ENCODE results near the gene PPP3R1. TPM values are rescaled to one million over a fixed set of nuclear protein-coding genes. Genes with fewer than 3 reads are reported as not detected.

PPP3R1 gene
- total and polyA plus RNA-seq, 2 of the 8 experiments (the other 6 are each of a cell fraction or from before 2014, with no cell fraction given), result 9.3 to 85.1 TPM

GRCh38 chr2:68189991-68190784 lies 62.1 kb downstream of the PPP3R1 start:
- H3K9me3 ChIP-seq (ENCODE audit: insufficient read depth in 2 of 2, low read depth in 1 of 2, low read length in 1 of 2), result no peaks in the 10 kb centered on the region
- ChIA-PET CTCF (ENCODE audit: partially characterized antibody) (interaction anchor here (0.6 to 1.9 kb wide), 4 partner anchors 15 to 101 kb away, joined by 3 to 8 read pairs (median 4); no protein-coding TSS in a partner anchor), POLR2A (ENCODE audit: partially characterized antibody) (interaction anchor here (1.3 to 2.4 kb wide), 2 partner anchors 10 to 33 kb away, joined by 6 to 8 read pairs; partner anchors contain the start of gene PNO1)
- no peak overlapping the region for H3K56ac ChIP-seq (replicated peaks; ENCODE audit: insufficient read length, low read depth, low read length)
- DNase-seq (ENCODE audit: low read depth in 1 of 2, low spot score in 2 of 2), result no peak
- no peak overlapping the region for H2AK5ac ChIP-seq (ENCODE audit: low read depth, low read length)
- H3K23me2 ChIP-seq (ENCODE audit: low read depth, low read length), result no peaks in the 10 kb centered on the region
- no peak overlapping the region for H3K4me2 ChIP-seq (ENCODE audit: insufficient read depth in 1 of 2, low read depth in 2 of 2, low read length in 2 of 2)
- H2AFZ ChIP-seq (ENCODE audit: low read length), result no peak overlapping the region
- H4K20me1 ChIP-seq (replicated peaks in 1 of 2; ENCODE audit: control insufficient read depth in 1 of 2, insufficient read depth in 2 of 2, low read length in 2 of 2), result peaks cover 3 to 16% of the 10 kb centered on the region in 2 experiments
- no peaks in the 10 kb centered on the region for H3K27me3 ChIP-seq (replicated peaks in 1 of 4; ENCODE audit: control insufficient read depth in 3 of 4, extremely low read depth in 1 of 4, insufficient read depth in 3 of 4, low read length in 3 of 4)
- H4K5ac ChIP-seq (ENCODE audit: insufficient read length, low read depth, low read length), result no peak overlapping the region
- H3K36me3 ChIP-seq (ENCODE audit: control insufficient read depth in 2 of 4, insufficient read depth in 4 of 4, low read length in 3 of 4), result peaks cover 0 to 6% (median 0%) of the 10 kb centered on the region in 4 experiments; a peak in 1 of 8 replicates
- no peak overlapping the region for H2BK12ac ChIP-seq (ENCODE audit: low read depth, low read length)
- no peak overlapping the region for H2BK20ac ChIP-seq (ENCODE audit: low read length)
- no peak overlapping the region for H2BK120ac ChIP-seq (replicated peaks; ENCODE audit: low read depth, low read length)
- no peak overlapping the region for H3K4me3 ChIP-seq (ENCODE audit: extremely low read depth in 1 of 4, insufficient read depth in 2 of 4, low read depth in 3 of 4, low read length in 4 of 4)
- no peak overlapping the region for H4K91ac ChIP-seq (replicated peaks; ENCODE audit: insufficient read length, low read length)
- no peak overlapping the region for H2BK15ac ChIP-seq (ENCODE audit: low read length)
- H3K79me2 ChIP-seq (ENCODE audit: control insufficient read depth in 1 of 2, insufficient read depth in 2 of 2, low read length in 2 of 2), result peaks cover 0 to 56% of the 10 kb centered on the region in 2 experiments; a peak in 2 of 4 replicates
- H3K27ac ChIP-seq (ENCODE audit: low read depth, low read length), result no peak overlapping the region
- H3K18ac ChIP-seq (ENCODE audit: extremely low read depth, low read length), result no peak overlapping the region
- H4K8ac ChIP-seq (ENCODE audit: extremely low read depth, insufficient read depth, low read length), result no peak overlapping the region
- no peak overlapping the region for H3K23ac ChIP-seq (ENCODE audit: insufficient read length)
- no peak for FAIRE-seq
- H3K14ac ChIP-seq (ENCODE audit: insufficient read length), result no peak overlapping the region
- H3K79me1 ChIP-seq (ENCODE audit: low read depth, low read length), result peaks cover 2% of the 10 kb centered on the region; the same call in 1 of the 2 replicates
- no peaks in the 10 kb centered on the region for H3K4me1 ChIP-seq (replicated peaks in 1 of 4; ENCODE audit: control insufficient read depth in 3 of 4, insufficient read depth in 4 of 4, low read length in 3 of 4)
- TF ChIP-seq KDM5A (IDR thresholded peaks at IDR 0.05; ENCODE audit: low read length) (no peak), BCL11A (IDR thresholded peaks at IDR 0.05; ENCODE audit: low read depth in 2 of 2, low read length in 2 of 2) (no peak), ZNF274 (IDR thresholded peaks at IDR 0.05; ENCODE audit: borderline replicate concordance, extremely low read depth, low read length) (no peak), TAF7 (optimal IDR thresholded peaks at IDR 0.05; ENCODE audit: borderline replicate concordance, low read depth, low read length) (no peak), CEBPB (IDR thresholded peaks at IDR 0.05; ENCODE audit: low read depth, low read length) (no peak), JUND (IDR thresholded peaks at IDR 0.05; ENCODE audit: low read length) (no peak), CBX5 (IDR thresholded peaks at IDR 0.05; ENCODE audit: low read depth, low read length) (no peak)
- TF ChIP-seq, protein P1, sequence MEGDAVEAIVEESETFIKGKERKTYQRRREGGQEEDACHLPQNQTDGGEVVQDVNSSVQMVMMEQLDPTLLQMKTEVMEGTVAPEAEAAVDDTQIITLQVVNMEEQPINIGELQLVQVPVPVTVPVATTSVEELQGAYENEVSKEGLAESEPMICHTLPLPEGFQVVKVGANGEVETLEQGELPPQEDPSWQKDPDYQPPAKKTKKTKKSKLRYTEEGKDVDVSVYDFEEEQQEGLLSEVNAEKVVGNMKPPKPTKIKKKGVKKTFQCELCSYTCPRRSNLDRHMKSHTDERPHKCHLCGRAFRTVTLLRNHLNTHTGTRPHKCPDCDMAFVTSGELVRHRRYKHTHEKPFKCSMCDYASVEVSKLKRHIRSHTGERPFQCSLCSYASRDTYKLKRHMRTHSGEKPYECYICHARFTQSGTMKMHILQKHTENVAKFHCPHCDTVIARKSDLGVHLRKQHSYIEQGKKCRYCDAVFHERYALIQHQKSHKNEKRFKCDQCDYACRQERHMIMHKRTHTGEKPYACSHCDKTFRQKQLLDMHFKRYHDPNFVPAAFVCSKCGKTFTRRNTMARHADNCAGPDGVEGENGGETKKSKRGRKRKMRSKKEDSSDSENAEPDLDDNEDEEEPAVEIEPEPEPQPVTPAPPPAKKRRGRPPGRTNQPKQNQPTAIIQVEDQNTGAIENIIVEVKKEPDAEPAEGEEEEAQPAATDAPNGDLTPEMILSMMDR (IDR thresholded peaks at IDR 0.05; ENCODE audit: control extremely low read depth in 1 of 3, insufficient read depth in 1 of 3, low read depth in 1 of 3, low read length in 3 of 3), result no peak
- H3K9ac ChIP-seq (replicated peaks in 1 of 4; ENCODE audit: extremely low read depth in 1 of 4, low read depth in 3 of 4, low read length in 3 of 4), result no peak overlapping the region
- no peak overlapping the region for H2BK5ac ChIP-seq (ENCODE audit: low read depth, low read length)
- H3K4ac ChIP-seq (replicated peaks; ENCODE audit: insufficient read length, low read depth, low read length), result no peak overlapping the region
- 84% methylated on average over 14 of the region's 15 CpGs; no CpG with 5 or more reads in 1 of the 2 experiments for WGBS, 2 experiments (ENCODE audit: extremely low coverage in 1 of 2, insufficient coverage in 1 of 2, insufficient read length in 1 of 2, insufficient replicate concordance in 2 of 2, low coverage in 1 of 2, low lambda C conversion rate in 2 of 2, missing lambda C conversion rate in 1 of 2)

Data from H1 (cell line).